Peyer's patch (tissue), 4 donors: ENCODE measurements around the gene KIFC3.

Source experiments
- POLR2A ChIP-seq, 2 donors: fragments of 450-650 bp; IDR thresholded peaks; one replicate each; pipeline ENCODE4 v1.5.1; 2017; ENCODE audit warnings: antibody characterized with exemption in 2 of 2, mild to moderate bottlenecking in 2 of 2, moderate library complexity in 2 of 2
- TF ChIP-seq, protein P1 (sequence below), 6 experiments: fragments of 450-650 bp in 4 of 6; fragments of 200-600 bp in 2 of 6; sonication (generic) in 1 of 6; IDR thresholded peaks; one replicate each; pipeline ENCODE4 v1.5.1; 2017 to 2019; ENCODE audit warnings: antibody characterized with exemption in 6 of 6, mild to moderate bottlenecking in 3 of 6, moderate library complexity in 1 of 6

DNA sequence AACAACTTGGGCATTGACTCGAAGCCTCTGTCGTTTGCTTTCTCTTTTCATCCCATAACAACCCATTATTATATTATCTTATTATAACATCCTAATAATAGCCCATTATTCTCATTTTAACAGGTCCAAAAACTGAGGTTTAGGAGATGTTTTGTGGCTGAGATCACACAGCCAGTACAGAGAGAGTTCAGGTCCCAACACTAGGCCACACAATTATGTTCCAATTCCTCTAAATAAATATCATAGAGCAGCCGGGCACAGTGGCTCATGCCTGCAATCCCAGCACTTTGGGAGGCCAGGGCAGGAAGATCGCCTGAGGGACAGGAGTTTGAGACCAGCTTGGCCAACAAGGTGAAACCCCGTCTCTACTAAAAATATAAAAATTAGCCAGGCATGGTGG is 40.3 kb upstream of the KIFC3 start:
- TF ChIP-seq, protein P1, sequence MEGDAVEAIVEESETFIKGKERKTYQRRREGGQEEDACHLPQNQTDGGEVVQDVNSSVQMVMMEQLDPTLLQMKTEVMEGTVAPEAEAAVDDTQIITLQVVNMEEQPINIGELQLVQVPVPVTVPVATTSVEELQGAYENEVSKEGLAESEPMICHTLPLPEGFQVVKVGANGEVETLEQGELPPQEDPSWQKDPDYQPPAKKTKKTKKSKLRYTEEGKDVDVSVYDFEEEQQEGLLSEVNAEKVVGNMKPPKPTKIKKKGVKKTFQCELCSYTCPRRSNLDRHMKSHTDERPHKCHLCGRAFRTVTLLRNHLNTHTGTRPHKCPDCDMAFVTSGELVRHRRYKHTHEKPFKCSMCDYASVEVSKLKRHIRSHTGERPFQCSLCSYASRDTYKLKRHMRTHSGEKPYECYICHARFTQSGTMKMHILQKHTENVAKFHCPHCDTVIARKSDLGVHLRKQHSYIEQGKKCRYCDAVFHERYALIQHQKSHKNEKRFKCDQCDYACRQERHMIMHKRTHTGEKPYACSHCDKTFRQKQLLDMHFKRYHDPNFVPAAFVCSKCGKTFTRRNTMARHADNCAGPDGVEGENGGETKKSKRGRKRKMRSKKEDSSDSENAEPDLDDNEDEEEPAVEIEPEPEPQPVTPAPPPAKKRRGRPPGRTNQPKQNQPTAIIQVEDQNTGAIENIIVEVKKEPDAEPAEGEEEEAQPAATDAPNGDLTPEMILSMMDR (IDR thresholded peaks at IDR 0.05), result no peak
- no peak for TF ChIP-seq POLR2A (IDR thresholded peaks at IDR 0.05)
